ENCODE measurements around the gene MAGI1. TPM values are rescaled to one million over a fixed set of nuclear protein-coding genes. Genes with fewer than 3 reads are reported as not detected.

MAGI1 gene
- polyA plus RNA-seq, 1 of the 3 experiments (the other 2 are of a cell fraction), result 10.3 TPM

DNA sequence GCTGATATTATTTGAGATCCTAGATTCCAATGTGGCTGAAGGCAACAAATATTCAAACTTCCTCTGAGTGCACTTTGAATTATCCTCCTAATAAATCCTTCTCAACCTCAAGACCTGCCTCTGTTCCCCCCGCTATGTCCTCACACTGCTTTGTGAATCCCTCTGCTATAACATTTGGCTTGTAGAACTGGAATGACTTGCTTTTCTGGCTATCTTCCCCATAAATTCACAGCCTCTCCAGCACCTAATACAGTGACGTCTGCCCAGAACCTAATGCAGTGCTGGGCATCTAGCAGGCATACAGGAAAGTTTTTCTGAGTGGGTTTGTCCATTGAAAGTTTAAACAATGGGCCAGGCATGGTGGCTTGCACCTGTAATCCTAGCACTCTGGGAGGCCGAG lies 707.0 kb downstream of the MAGI1 start (continued):
- no peak for TF ChIP-seq FOXJ3 (CRISPR knock-in tag; IDR thresholded peaks at IDR 0.05)

DNA sequence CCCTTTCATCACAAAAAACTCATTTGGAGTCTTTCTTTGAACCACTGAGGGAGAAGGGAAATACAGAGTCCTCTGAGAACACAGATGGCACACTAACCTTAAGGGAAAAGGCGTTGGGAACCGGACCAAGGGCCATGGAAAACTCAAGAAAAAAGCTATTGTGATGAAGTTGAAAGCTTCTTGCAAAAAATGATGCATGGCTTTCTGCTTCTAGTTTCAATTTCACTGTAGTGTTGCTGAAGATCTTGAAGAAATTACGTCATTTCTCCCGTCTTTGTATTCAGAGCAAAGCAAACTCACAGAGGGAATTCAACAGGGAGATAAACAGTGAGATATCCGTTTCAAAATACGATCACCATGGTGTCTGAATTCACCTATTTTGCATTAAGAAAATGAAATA lies 708.6 kb downstream of the MAGI1 start:
- no peak overlapping the region for H3K4me2 ChIP-seq
- no peaks in the 10 kb centered on the region for H3K79me2 ChIP-seq (ENCODE audit: insufficient read depth)
- H3K36me3 ChIP-seq (replicated peaks in 1 of 2; ENCODE audit: control insufficient read depth in 1 of 2, insufficient read depth in 2 of 2, low read length in 1 of 2), result no peaks in the 10 kb centered on the region
- H3K27me3 ChIP-seq (ENCODE audit: insufficient read depth), result no peaks in the 10 kb centered on the region; the same call in 1 of the 2 replicates
- no peak for DNase-seq
- H3K9me2 ChIP-seq, result no peaks in the 10 kb centered on the region
- H2AFZ ChIP-seq (ENCODE audit: low read depth), result no peak overlapping the region
- 49% methylated on average over 6 of the region's 6 CpGs for WGBS (ENCODE audit: low lambda C conversion rate)
- no peak overlapping the region for H3K4me3 ChIP-seq (ENCODE audit: low read depth in 2 of 2, low read length in 1 of 2)
- H3K4me1 ChIP-seq (ENCODE audit: control insufficient read depth in 1 of 2, insufficient read depth in 2 of 2, low read depth in 1 of 2, low read length in 1 of 2), result peaks cover 0 to 4% of the 10 kb centered on the region in 2 experiments; a peak in 1 of 4 replicates
- TF ChIP-seq SMC3 (IDR thresholded peaks at IDR 0.05; ENCODE audit: low read depth, low read length) (no peak), MEF2A (IDR thresholded peaks at IDR 0.05; ENCODE audit: borderline replicate concordance, low read depth) (no peak), EZH2phosphoT487 (IDR thresholded peaks at IDR 0.05; ENCODE audit: borderline replicate concordance, low read depth) (no peak), EP300 (IDR thresholded peaks at IDR 0.05; ENCODE audit: borderline replicate concordance in 1 of 2, low read depth in 1 of 2, low read length in 1 of 2) (no peak), FOSL2 (IDR thresholded peaks at IDR 0.05; ENCODE audit: borderline replicate concordance, low read depth) (no peak), TAF1 (IDR thresholded peaks at IDR 0.05; ENCODE audit: borderline replicate concordance, low read depth, low read length) (no peak), FOXM1 (IDR thresholded peaks at IDR 0.05; ENCODE audit: low read depth) (no peak), YY1 (IDR thresholded peaks at IDR 0.05; ENCODE audit: low read depth) (no peak), SIN3A (IDR thresholded peaks at IDR 0.05; ENCODE audit: borderline replicate concordance, low read depth, low read length) (no peak)
- TF ChIP-seq, protein P1, sequence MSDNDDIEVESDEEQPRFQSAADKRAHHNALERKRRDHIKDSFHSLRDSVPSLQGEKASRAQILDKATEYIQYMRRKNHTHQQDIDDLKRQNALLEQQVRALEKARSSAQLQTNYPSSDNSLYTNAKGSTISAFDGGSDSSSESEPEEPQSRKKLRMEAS (IDR thresholded peaks at IDR 0.05; ENCODE audit: low read depth), result no peak
- TF ChIP-seq, protein P2, sequence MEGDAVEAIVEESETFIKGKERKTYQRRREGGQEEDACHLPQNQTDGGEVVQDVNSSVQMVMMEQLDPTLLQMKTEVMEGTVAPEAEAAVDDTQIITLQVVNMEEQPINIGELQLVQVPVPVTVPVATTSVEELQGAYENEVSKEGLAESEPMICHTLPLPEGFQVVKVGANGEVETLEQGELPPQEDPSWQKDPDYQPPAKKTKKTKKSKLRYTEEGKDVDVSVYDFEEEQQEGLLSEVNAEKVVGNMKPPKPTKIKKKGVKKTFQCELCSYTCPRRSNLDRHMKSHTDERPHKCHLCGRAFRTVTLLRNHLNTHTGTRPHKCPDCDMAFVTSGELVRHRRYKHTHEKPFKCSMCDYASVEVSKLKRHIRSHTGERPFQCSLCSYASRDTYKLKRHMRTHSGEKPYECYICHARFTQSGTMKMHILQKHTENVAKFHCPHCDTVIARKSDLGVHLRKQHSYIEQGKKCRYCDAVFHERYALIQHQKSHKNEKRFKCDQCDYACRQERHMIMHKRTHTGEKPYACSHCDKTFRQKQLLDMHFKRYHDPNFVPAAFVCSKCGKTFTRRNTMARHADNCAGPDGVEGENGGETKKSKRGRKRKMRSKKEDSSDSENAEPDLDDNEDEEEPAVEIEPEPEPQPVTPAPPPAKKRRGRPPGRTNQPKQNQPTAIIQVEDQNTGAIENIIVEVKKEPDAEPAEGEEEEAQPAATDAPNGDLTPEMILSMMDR (IDR thresholded peaks at IDR 0.05), result no peak
- TF ChIP-seq, protein P3, sequence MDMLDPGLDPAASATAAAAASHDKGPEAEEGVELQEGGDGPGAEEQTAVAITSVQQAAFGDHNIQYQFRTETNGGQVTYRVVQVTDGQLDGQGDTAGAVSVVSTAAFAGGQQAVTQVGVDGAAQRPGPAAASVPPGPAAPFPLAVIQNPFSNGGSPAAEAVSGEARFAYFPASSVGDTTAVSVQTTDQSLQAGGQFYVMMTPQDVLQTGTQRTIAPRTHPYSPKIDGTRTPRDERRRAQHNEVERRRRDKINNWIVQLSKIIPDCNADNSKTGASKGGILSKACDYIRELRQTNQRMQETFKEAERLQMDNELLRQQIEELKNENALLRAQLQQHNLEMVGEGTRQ (IDR thresholded peaks at IDR 0.05; ENCODE audit: borderline replicate concordance, low read depth, low read length), result no peak
- TF ChIP-seq, protein P4, sequence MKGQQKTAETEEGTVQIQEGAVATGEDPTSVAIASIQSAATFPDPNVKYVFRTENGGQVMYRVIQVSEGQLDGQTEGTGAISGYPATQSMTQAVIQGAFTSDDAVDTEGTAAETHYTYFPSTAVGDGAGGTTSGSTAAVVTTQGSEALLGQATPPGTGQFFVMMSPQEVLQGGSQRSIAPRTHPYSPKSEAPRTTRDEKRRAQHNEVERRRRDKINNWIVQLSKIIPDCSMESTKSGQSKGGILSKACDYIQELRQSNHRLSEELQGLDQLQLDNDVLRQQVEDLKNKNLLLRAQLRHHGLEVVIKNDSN (IDR thresholded peaks at IDR 0.05; ENCODE audit: borderline replicate concordance, low read depth), result no peak
- H3F3A ChIP-seq (replicated peaks; ENCODE audit: insufficient read depth), result no peaks in the 10 kb centered on the region
- H3K9me3 ChIP-seq, result no peaks in the 10 kb centered on the region
- H3K9ac ChIP-seq, result no peak overlapping the region
- CTCF ChIA-PET, result no interaction called here
- POLR2A ChIA-PET, result no interaction called here
- no peak overlapping the region for H3K27ac ChIP-seq (ENCODE audit: low read depth in 2 of 2, low read length in 1 of 2)
- H4K20me1 ChIP-seq (ENCODE audit: insufficient read depth), result no peaks in the 10 kb centered on the region

Data from SK-N-SH (cell line).